OCI-LY7 (cell line): ENCODE measurements around the gene GALNT15. TPM values are rescaled to one million over a fixed set of nuclear protein-coding genes. Genes with fewer than 3 reads are reported as not detected.

ENCODE experiments used
- BruUV-seq: library from RNA; stranded (reverse); fragments of 400-500 nt; replicated peaks from 2 replicates; lab custom pipeline; 2021; lab: Mats Ljungman, UMichigan
- CTCF ChIA-PET: fragments of 300-600 bp; sonication (Branson Sonifier 250); formaldehyde crosslinking; loops from one replicate; lab custom pipeline; 2022; ENCODE audit warnings: antibody characterized with exemption; ENCODE audit not compliant: unreplicated experiment; lab: Charles Lee
- POLR2A ChIA-PET: fragments of 300-600 bp; sonication (Branson Sonifier 250); formaldehyde crosslinking; loops from one replicate; lab custom pipeline; 2022; ENCODE audit warnings: antibody characterized with exemption; lab: Charles Lee
- DNase-seq: peaks from one replicate; pipeline ENCODE4 v3.0.0-alpha.2; 2015; ENCODE audit warnings: low spot score
- H2AFZ ChIP-seq: fragments of 200-600 bp; sonication (generic), shearing (Covaris generic); 2 replicates; pipeline ENCODE4 v1.6.1; 2014; ENCODE audit warnings: mild to moderate bottlenecking, antibody characterized with exemption, low read length, moderate library complexity
- H3K27ac ChIP-seq: fragments of 200-600 bp; sonication (generic); 2 replicates; pipeline ENCODE4 v1.5.1; 2014; ENCODE audit warnings: mixed run types, low read depth, mild to moderate bottlenecking, moderate library complexity, low read length, inconsistent platforms; ENCODE audit not compliant: poor library complexity, severe bottlenecking
- H3K36me3 ChIP-seq: fragments of 200-600 bp; sonication (generic); 2 replicates; pipeline ENCODE4 v1.6.1; 2014; ENCODE audit warnings: mild to moderate bottlenecking, antibody characterized with exemption, low read length, moderate library complexity, mixed read lengths; ENCODE audit not compliant: insufficient read depth
- H3K4me1 ChIP-seq: fragments of 200-600 bp; sonication (generic); 2 replicates; pipeline ENCODE4 v1.5.1; 2014; ENCODE audit warnings: mild to moderate bottlenecking, low read length; ENCODE audit not compliant: insufficient read depth, poor library complexity, severe bottlenecking
- H3K4me2 ChIP-seq: fragments of 200-600 bp; sonication (generic); 2 replicates; pipeline ENCODE4 v1.6.1; 2014; ENCODE audit warnings: mild to moderate bottlenecking, low read length
- H3K4me3 ChIP-seq: fragments of 200-600 bp; sonication (generic); 2 replicates; pipeline ENCODE4 v1.5.1; 2014; ENCODE audit warnings: mild to moderate bottlenecking, low read depth, low read length; ENCODE audit not compliant: poor library complexity, severe bottlenecking
- H3K79me2 ChIP-seq: fragments of 200-600 bp; sonication (generic); 2 replicates; pipeline ENCODE4 v1.6.1; 2016; ENCODE audit warnings: low read depth, mild to moderate bottlenecking, low read length, moderate library complexity, mixed read lengths; ENCODE audit not compliant: insufficient read depth
- H3K9me2 ChIP-seq: fragments of 200-600 bp; sonication (generic); 2 replicates; pipeline ENCODE4 v1.6.1; 2016; ENCODE audit warnings: mild to moderate bottlenecking, low read length, mixed read lengths; ENCODE audit not compliant: insufficient read depth
- H3K9me3 ChIP-seq: fragments of 200-600 bp; sonication (generic); 2 replicates; pipeline ENCODE4 v1.6.1; 2014; ENCODE audit warnings: mild to moderate bottlenecking, mixed run types, low read length, mixed read lengths
- H4K20me1 ChIP-seq: fragments of 200-600 bp; sonication (generic); 2 replicates; pipeline ENCODE4 v1.6.1; 2014; ENCODE audit warnings: mild to moderate bottlenecking, antibody characterized with exemption, low read length, moderate library complexity, mixed read lengths; ENCODE audit not compliant: insufficient read depth
- EZH2phosphoT487 ChIP-seq: fragments of 200-600 bp; sonication (generic); IDR thresholded peaks from 2 replicates; pipeline ENCODE4 v1.6.1; 2018; ENCODE audit warnings: low read depth, borderline replicate concordance, mild to moderate bottlenecking, mixed run types, antibody characterized with exemption, low read length, moderate library complexity, mixed read lengths
- intact Hi-C: fragments of 100-400 bp; cut with micrococcal nuclease; formaldehyde crosslinking; loops from one replicate; pipeline ENCODE4 v1.10.0; 2022; ENCODE audit not compliant: unreplicated experiment
- total RNA-seq, 2 experiments: library from RNA; depleted of rRNA in 1 of 2; stranded (reverse); fragments of >200 nt in 1 of 2; shearing (Covaris generic) in 1 of 2; gene quantifications; 2 replicates each; pipeline ENCODE4 v1.2.3, GENCODE V29; 2014 to 2022
- TF ChIP-seq, protein P1 (sequence below): fragments of 200-600 bp; sonication (generic); conservative IDR thresholded peaks from 2 replicates; pipeline ENCODE4 v1.5.1; 2014; ENCODE audit warnings: mild to moderate bottlenecking, antibody characterized with exemption, low read length, moderate library complexity, mixed read lengths

Gene GALNT15
- total RNA-seq, 2 experiments from 2014 or later = 0.03 TPM; not detected in 1

DNA sequence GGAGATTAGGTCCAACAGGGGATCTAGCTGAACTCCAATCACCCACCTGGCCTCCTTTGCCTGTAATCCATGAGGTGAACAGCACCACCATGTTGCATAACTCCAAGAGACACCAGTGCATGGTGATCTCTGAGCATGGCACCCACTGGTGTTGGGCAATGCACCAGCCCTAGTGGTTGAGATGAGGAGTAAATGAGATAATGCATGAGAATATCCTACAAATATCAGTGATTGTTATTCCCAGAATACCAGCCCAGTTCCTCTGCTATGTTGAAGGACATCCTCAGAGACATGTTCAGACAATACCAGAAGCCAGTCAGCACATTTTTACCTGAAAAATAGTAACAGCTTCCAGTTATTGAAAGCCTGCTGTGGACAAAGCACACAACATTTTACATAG is 14.7 kb downstream of the GALNT15 start:
- TF ChIP-seq, protein P1, sequence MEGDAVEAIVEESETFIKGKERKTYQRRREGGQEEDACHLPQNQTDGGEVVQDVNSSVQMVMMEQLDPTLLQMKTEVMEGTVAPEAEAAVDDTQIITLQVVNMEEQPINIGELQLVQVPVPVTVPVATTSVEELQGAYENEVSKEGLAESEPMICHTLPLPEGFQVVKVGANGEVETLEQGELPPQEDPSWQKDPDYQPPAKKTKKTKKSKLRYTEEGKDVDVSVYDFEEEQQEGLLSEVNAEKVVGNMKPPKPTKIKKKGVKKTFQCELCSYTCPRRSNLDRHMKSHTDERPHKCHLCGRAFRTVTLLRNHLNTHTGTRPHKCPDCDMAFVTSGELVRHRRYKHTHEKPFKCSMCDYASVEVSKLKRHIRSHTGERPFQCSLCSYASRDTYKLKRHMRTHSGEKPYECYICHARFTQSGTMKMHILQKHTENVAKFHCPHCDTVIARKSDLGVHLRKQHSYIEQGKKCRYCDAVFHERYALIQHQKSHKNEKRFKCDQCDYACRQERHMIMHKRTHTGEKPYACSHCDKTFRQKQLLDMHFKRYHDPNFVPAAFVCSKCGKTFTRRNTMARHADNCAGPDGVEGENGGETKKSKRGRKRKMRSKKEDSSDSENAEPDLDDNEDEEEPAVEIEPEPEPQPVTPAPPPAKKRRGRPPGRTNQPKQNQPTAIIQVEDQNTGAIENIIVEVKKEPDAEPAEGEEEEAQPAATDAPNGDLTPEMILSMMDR = no peak
- TF ChIP-seq EZH2phosphoT487 = no peak
- POLR2A ChIA-PET = interaction anchor here (1.4 kb wide), 1 partner anchor 8 kb away, joined by 3 read pairs; no protein-coding TSS in a partner anchor
- H3K9me3 ChIP-seq = no peaks in the 10 kb centered on the region
- no peak overlapping the region for H3K4me2 ChIP-seq
- H3K27ac ChIP-seq = no peak overlapping the region
- no peaks in the 10 kb centered on the region for H3K4me1 ChIP-seq
- no peaks in the 10 kb centered on the region for H4K20me1 ChIP-seq
- no peaks in the 10 kb centered on the region for H3K79me2 ChIP-seq
- DNase-seq = no peak
- H2AFZ ChIP-seq = no peak overlapping the region
- CTCF ChIA-PET = no interaction called here
- H3K4me3 ChIP-seq = no peak overlapping the region
- intact Hi-C loops = no loop called here
- no TSS peak for BruUV-seq
- no peaks in the 10 kb centered on the region for H3K36me3 ChIP-seq
- no peaks in the 10 kb centered on the region for H3K9me2 ChIP-seq

DNA sequence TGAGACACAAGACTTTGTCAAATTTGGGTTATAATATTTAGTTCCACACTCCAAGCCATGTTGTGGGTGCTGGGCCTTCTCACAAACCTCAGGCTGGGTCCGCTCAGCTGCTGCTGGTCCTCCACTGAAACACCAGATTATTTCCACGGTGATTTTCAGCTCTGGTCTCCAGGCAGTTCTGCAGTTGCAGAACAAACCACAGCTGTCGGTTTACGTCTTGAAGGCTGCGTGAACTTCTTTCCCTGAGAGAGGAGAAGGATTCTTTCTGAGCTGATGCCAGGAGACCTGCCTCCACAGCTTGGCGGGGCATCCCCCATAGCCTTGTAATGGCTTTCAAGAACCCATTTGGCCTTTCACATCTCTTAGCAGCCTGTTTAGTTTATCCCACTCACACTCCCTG is 16.2 kb downstream of the GALNT15 start:
- Histone ChIP-seq H3K4me2 (no peak overlapping the region), H3K79me2 (no peaks in the 10 kb centered on the region), H3K9me3 (no peaks in the 10 kb centered on the region), H3K27ac (no peak overlapping the region), H3K4me1 (no peaks in the 10 kb centered on the region), H3K9me2 (no peaks in the 10 kb centered on the region), H3K4me3 (no peak overlapping the region), H2AFZ (no peak overlapping the region), H4K20me1 (no peaks in the 10 kb centered on the region), H3K36me3 (no peaks in the 10 kb centered on the region)
- BruUV-seq = no TSS peak
- CTCF ChIA-PET = no interaction called here
- no peak for TF ChIP-seq EZH2phosphoT487
- TF ChIP-seq, protein P1 = no peak
- no peak for DNase-seq
- intact Hi-C loops = no loop called here
- POLR2A ChIA-PET = interaction anchor here (1.4 kb wide), 1 partner anchor 9 kb away, joined by 3 read pairs; no protein-coding TSS in a partner anchor

DNA sequence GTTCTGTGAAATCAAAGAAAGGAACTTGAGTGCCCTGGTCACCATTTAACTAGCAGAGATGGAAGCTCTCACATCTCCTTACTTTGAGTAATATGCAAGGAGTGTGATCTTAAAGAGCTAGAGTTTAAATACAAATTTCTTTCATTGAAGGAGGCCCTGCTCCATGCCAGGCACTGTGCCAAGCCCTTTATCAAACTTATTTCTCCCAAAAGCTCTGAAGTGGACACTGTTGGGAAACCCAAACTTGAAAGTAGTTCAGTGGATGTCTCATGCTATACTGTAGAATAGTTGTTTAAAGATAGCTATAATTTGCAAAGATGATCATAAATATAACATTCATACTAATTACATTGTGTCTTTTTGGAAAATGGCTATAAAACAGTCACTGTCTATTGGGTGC is 17.1 kb downstream of the GALNT15 start:
- no TSS peak for BruUV-seq
- intact Hi-C loops = no loop called here
- Histone ChIP-seq H3K4me3 (no peak overlapping the region), H3K36me3 (no peaks in the 10 kb centered on the region), H3K9me3 (no peaks in the 10 kb centered on the region), H4K20me1 (no peaks in the 10 kb centered on the region), H3K4me2 (no peak overlapping the region), H3K79me2 (no peaks in the 10 kb centered on the region), H3K27ac (no peak overlapping the region), H3K9me2 (no peaks in the 10 kb centered on the region), H2AFZ (no peak overlapping the region), H3K4me1 (no peaks in the 10 kb centered on the region)
- no peak for DNase-seq
- no peak for TF ChIP-seq EZH2phosphoT487
- TF ChIP-seq, protein P1 = no peak
- ChIA-PET POLR2A (no interaction called here), CTCF (interaction anchor here (0.5 kb wide), 1 partner anchor 65 kb away, joined by 3 read pairs; no protein-coding TSS in a partner anchor)
